Measurements from ENCODE around the gene CLSTN2. TPM values are rescaled to one million over a fixed set of nuclear protein-coding genes. Genes with fewer than 3 reads are reported as not detected.

CLSTN2 gene
- total and polyA plus RNA-seq, 2 of the 8 experiments (the other 6 are each of a cell fraction or from before 2014, with no cell fraction given) = 0.39 to 0.52 TPM

DNA sequence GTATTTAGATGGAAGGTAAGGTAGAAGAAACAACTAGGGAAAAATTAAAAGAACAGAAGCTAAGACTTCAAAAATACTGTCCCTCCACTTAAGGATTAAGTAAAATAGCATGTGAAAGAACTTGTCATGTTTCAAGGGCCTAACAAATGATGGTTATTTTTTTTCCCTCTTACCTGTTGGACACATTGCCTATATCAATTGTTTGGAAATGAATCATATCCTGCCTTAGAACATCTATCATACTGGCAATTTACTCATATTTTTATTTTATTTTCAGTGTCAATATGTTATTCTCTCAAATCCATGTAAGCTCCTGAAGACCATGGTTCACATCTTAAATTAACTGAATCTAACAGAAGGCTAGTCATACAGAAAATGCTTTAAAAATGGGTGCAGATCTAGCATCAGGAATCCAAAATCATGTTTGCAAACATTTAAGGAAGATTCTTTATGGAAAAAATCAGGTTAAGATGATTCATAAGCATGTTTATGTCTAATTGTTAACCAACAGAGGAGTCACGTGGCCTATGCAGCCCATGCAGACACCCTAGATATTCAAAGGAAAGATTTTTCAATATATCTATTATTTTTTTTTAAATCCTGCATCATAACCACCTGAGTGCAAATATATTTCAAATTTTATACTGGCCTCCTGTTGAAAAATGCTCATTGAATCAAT, 607.1 kb downstream of the CLSTN2 start:
- H3K4me1 ChIP-seq (replicated peaks in 1 of 4; ENCODE audit: control insufficient read depth in 3 of 4, insufficient read depth in 4 of 4, low read length in 3 of 4) = no peaks in the 10 kb centered on the region
- no peaks in the 10 kb centered on the region; the same call in 1 of the 2 replicates for H3K79me1 ChIP-seq (ENCODE audit: low read depth, low read length)
- H3K14ac ChIP-seq (ENCODE audit: insufficient read length) = no peak overlapping the region
- no peak overlapping the region for H3K56ac ChIP-seq (replicated peaks; ENCODE audit: insufficient read length, low read depth, low read length)
- no peak overlapping the region for H3K4me3 ChIP-seq (ENCODE audit: extremely low read depth in 1 of 4, insufficient read depth in 2 of 4, low read depth in 3 of 4, low read length in 4 of 4)
- H3K27ac ChIP-seq (ENCODE audit: low read depth, low read length) = no peak overlapping the region
- no peak overlapping the region for H3K4ac ChIP-seq (replicated peaks; ENCODE audit: insufficient read length, low read depth, low read length)
- no peaks in the 10 kb centered on the region for H3K23me2 ChIP-seq (ENCODE audit: low read depth, low read length)
- no peak overlapping the region for H3K4me2 ChIP-seq (ENCODE audit: insufficient read depth in 1 of 2, low read depth in 2 of 2, low read length in 2 of 2)
- no peak overlapping the region for H2BK15ac ChIP-seq (ENCODE audit: low read length)
- H3K27me3 ChIP-seq (replicated peaks in 1 of 4; ENCODE audit: control insufficient read depth in 3 of 4, extremely low read depth in 1 of 4, insufficient read depth in 3 of 4, low read length in 3 of 4) = no peaks in the 10 kb centered on the region; a peak in 1 of 7 replicates
- H2BK20ac ChIP-seq (ENCODE audit: low read length) = no peak overlapping the region
- no peak overlapping the region for H3K18ac ChIP-seq (ENCODE audit: extremely low read depth, low read length)
- H4K20me1 ChIP-seq (replicated peaks in 1 of 2; ENCODE audit: control insufficient read depth in 1 of 2, insufficient read depth in 2 of 2, low read length in 2 of 2) = no peaks in the 10 kb centered on the region
- H4K5ac ChIP-seq (ENCODE audit: insufficient read length, low read depth, low read length) = no peak overlapping the region
- no peak overlapping the region for H2BK5ac ChIP-seq (ENCODE audit: low read depth, low read length)
- TF ChIP-seq ZNF274 (IDR thresholded peaks at IDR 0.05; ENCODE audit: borderline replicate concordance, extremely low read depth, low read length) (no peak), RNF2 (IDR thresholded peaks at IDR 0.05; ENCODE audit: borderline replicate concordance, low read depth, low read length, missing control alignments, poor library complexity, severe bottlenecking) (no peak), RXRA (IDR thresholded peaks at IDR 0.05; ENCODE audit: insufficient read depth, low read depth, low read length) (no peak), EZH2 (IDR thresholded peaks at IDR 0.05; ENCODE audit: low read depth, low read length, severe bottlenecking) (no peak), CTCF (IDR thresholded peaks at IDR 0.05; ENCODE audit: control extremely low read depth in 1 of 3, insufficient read depth in 1 of 3, low read depth in 1 of 3, low read length in 3 of 3) (no peak)
- H3K23ac ChIP-seq (ENCODE audit: insufficient read length) = no peak overlapping the region
- WGBS, 2 experiments (ENCODE audit: extremely low coverage in 1 of 2, insufficient coverage in 1 of 2, insufficient read length in 1 of 2, insufficient replicate concordance in 2 of 2, low coverage in 1 of 2, low lambda C conversion rate in 2 of 2, missing lambda C conversion rate in 1 of 2) = 82% methylated on average over 1 of the region's 1 CpG; no CpG with 5 or more reads in 1 of the 2 experiments
- no peak overlapping the region for H4K8ac ChIP-seq (ENCODE audit: extremely low read depth, insufficient read depth, low read length)
- no peak overlapping the region for H4K91ac ChIP-seq (replicated peaks; ENCODE audit: insufficient read length, low read length)
- no peak overlapping the region for H2AFZ ChIP-seq (ENCODE audit: low read length)
- FAIRE-seq = no peak
- no peak overlapping the region for H2BK12ac ChIP-seq (ENCODE audit: low read depth, low read length)
- H3K79me2 ChIP-seq (ENCODE audit: control insufficient read depth in 1 of 2, insufficient read depth in 2 of 2, low read length in 2 of 2) = no peaks in the 10 kb centered on the region
- H3K36me3 ChIP-seq (ENCODE audit: control insufficient read depth in 2 of 4, insufficient read depth in 4 of 4, low read length in 3 of 4) = no peaks in the 10 kb centered on the region
- no peak for DNase-seq (ENCODE audit: low read depth in 1 of 2, low spot score in 2 of 2)
- H3K9ac ChIP-seq (replicated peaks in 1 of 4; ENCODE audit: extremely low read depth in 1 of 4, low read depth in 3 of 4, low read length in 3 of 4) = no peak overlapping the region
- H2AK5ac ChIP-seq (ENCODE audit: low read depth, low read length) = no peak overlapping the region
- ChIA-PET CTCF (ENCODE audit: partially characterized antibody) (interaction anchor here (1.0 kb wide), 1 partner anchor 493 kb away, joined by 3 read pairs; no protein-coding TSS in a partner anchor), POLR2A (ENCODE audit: partially characterized antibody) (no interaction called here)
- H3K9me3 ChIP-seq (ENCODE audit: insufficient read depth in 2 of 2, low read depth in 1 of 2, low read length in 1 of 2) = no peaks in the 10 kb centered on the region
- no peak overlapping the region for H2BK120ac ChIP-seq (replicated peaks; ENCODE audit: low read depth, low read length)

Data from H1 (cell line).